Left colon (tissue), 2 donors: ENCODE results near the gene GNAI3. TPM values are rescaled to one million over a fixed set of nuclear protein-coding genes. Genes with fewer than 3 reads are reported as not detected.

Source experiments
- ATAC-seq: fragments of 200-7000 bp; cut with Tn5 transposase; one replicate; pipeline ENCODE4 v1.9.1; 2020; ENCODE audit warnings: mild to moderate bottlenecking, moderate library complexity
- DNase-seq, 2 donors: peaks; one replicate each; pipeline ENCODE4 v3.0.0-alpha.2; 2020
- intact Hi-C, 2 donors: fragments of 100-400 bp; cut with DNase I in 1 of 2; cut with micrococcal nuclease in 1 of 2; formaldehyde crosslinking; loops; one replicate each; pipeline versions ENCODE4 v1.11.2 to v1.14.0; 2022; cut with DNase I, micrococcal nuclease
- total RNA-seq, 2 donors: library from RNA; stranded (reverse); fragmentation: NEBNext Ultra II Directional; extraction: Animal tissue kit (Norgen Biotek cat#: 25700); gene quantifications; one replicate each; pipeline ENCODE4 v1.2.1, GENCODE V29; 2021
- donor health status: DM: no; HTN: no; CAD: no.
- donor health status: DM: yes; HTN: yes; CAD: no.

GNAI3 gene
- total RNA-seq, 2 donors from 2014 or later: 7.0 to 7.7 TPM

DNA sequence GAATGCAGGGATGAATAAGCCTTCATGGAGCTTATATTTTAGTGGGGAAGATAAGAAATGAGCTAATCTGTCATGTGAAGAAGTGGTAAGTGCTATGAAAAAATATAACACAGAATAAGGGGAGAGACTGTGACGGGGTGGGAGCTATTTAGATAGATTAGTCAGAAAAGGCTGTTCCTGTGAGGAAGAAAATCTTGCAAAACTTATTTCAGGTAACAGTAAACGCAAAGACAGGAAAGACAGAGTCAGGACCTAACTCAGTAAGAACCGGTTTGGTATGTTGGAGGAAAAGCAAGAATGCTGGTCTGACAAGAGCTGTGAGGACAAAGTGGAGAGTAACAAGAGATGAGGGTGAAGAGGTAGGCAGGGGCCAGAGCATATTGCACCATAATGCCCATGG is 22.0 kb downstream of the GNAI3 start:
- no peak for DNase-seq
- intact Hi-C loops: no loop called here

DNA sequence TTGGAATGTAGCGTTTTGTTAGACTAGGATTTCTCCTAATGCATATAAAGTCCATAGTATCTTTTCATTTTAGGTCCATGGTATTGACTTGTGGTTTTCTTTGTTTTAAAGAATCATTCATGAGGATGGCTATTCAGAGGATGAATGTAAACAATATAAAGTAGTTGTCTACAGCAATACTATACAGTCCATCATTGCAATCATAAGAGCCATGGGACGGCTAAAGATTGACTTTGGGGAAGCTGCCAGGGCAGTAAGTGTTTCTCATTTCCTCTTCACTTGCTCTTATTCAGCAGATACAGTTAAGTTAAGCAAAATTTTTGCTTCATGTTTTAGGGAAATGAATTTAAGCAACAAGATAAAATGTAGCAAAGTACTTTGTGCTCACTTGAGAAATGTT is 25.4 kb downstream of the GNAI3 start:
- intact Hi-C loops: no loop called here
- DNase-seq (no peak), ATAC-seq (peak; percentile 68)

More for the DNA sequence above, 22.0 kb downstream of the GNAI3 start:
- peak; percentile 40 for ATAC-seq

DNA sequence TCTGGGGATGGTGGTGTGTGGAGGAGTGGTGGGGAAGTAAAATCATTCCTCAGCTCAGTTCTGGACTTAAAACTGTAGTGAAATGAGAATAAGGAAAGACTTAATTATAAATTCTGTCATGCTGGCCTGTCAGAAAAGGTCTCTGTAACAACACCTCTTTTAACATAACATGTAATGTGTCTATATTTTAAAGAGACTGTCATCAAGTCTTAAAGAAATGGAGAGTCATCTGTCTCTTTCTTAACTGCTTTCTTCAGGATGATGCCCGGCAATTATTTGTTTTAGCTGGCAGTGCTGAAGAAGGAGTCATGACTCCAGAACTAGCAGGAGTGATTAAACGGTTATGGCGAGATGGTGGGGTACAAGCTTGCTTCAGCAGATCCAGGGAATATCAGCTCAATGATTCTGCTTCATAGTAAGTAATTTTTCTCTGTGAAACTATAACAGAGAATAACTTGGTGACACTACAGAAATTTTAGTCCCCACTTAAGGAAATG is 30.6 kb downstream of the GNAI3 start:
- DNase-seq (no peak), ATAC-seq (no peak)
- intact Hi-C loops: no loop called here

DNA sequence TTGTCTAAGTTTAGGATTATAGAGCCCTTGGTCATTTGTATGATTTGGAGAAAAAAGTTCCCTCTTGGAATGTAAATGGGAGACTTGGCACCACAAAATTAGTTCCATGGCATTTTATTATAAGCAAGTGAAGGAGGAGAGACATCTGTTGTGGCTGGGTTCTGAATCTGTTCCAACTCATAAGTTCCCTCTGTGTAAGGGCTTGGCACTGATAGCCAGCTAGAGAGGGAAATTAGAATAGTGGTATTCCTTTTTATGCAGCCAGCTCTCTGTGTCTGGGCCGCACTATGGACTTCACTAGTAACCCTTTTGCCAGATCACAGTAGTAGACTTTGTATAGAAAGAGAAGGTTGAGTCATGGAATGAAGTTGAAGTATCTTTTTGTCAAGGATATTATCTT is 31.1 kb downstream of the GNAI3 start:
- intact Hi-C loops: no loop called here
- DNase-seq (no peak), ATAC-seq (no peak)

DNA sequence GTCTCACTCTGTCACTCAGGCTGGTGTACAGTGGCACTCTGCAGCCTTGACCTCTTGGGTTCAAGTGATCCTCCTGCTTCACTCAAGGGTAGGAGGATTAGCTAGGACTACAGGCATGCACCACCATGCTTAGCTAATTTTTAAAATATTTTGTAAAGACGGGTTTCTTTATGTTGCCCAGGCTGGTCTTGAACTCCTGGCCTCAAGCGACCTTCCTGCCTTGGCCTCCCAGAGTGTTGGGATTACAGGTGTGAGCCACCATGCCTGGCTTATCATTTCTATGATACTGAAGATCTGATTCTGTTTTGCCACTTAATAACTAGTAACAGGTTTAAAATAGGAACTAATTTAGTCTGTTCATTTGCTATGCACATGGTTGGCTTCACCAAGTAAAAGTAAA is 33.6 kb downstream of the GNAI3 start:
- ATAC-seq (no peak), DNase-seq (no peak)
- intact Hi-C loops: no loop called here

DNA sequence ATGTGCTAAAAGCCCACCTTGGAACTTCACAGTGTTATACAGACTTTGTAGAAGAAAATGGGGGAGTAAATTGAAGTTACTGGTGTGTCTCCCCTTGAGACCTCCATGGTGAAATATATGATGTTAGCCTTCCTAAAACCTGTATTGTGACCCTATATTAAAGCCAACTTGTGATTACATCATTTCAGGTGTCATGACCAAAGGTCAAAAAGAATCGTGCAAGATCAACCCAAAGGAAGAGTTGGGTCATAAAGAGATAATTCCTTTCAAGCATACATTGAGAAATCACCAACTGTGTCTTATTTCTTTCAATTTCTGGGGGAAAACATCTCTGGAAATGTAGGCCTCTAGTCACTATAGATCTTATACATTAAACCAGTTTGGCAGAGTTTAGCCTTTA is 36.4 kb downstream of the GNAI3 start:
- DNase-seq (no peak), ATAC-seq (no peak)
- intact Hi-C loops: no loop called here

DNA sequence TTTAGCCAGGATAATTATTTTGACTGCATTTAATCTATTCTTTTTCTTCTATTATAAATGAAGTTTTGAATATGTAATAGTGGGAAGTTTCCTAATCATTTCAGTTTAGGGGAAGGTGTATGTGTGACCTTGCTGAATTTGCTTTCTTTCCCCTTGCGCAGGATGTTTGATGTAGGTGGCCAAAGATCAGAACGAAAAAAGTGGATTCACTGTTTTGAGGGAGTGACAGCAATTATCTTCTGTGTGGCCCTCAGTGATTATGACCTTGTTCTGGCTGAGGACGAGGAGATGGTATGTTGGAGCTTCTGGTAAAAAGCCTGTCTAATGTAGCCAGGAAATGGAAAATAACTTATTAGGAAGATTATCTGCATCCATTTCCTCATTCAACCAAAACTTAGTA is 37.6 kb downstream of the GNAI3 start:
- DNase-seq (no peak), ATAC-seq (no peak)
- intact Hi-C loops: no loop called here

DNA sequence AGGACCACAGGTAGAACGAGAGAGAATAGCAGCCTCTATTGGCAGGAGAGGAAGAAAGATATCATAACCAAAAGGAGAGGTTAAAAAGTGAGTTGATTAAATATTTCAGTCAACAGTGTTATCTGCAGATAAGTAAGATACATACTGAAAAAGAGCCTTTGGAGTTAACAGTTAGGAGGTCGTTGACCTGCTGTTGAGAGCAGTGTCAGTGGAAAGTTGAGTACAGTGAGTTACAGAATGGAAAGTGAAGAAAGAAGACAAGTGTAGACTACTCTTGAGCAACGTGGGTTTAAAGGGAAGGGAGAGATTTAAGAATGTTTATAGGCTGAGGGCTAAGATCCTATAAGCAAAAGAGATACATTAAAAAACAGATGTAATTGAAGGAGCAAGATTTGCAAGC is 40.8 kb downstream of the GNAI3 start:
- DNase-seq (no peak), ATAC-seq (no peak)
- intact Hi-C loops: no loop called here

DNA sequence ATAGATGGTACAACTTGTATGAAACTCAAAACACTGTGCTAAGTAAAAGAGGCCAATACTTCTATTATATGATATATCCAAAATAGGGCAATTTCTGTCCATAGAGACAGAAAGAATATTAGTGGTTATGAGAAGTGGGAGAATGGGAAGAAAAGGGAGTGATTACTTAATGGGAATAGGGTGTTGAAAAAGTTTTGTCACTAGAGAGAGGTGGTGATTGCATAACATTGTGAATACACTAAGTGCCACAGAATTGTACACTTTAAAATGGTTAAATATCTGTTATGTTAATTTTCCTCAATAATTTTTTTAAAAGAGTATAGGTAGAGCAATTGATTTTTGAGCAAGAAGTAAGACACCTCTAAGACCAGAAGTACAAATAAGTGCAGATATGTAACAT is 41.3 kb downstream of the GNAI3 start:
- ATAC-seq (no peak), DNase-seq (no peak)
- intact Hi-C loops: no loop called here

DNA sequence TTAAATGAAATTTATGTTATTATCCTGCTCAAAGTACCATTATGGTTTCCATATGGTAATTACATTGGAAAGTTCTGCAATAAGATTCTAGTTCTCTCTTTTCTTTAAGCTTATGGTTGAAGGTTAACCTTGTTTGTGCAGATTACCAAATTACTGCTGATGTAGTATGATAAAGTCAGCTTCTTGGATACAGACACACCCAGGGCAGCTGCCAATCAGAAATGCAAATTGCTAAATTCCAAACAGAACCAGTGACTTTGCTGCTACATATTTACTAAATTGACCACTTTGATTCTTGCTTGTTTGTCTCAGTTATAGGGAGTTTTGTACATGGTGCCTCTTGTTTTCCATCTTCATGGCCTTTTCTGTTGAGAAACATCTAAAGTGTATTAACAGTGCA is 44.5 kb downstream of the GNAI3 start:
- intact Hi-C loops: no loop called here
- ATAC-seq (no peak), DNase-seq (no peak)

DNA sequence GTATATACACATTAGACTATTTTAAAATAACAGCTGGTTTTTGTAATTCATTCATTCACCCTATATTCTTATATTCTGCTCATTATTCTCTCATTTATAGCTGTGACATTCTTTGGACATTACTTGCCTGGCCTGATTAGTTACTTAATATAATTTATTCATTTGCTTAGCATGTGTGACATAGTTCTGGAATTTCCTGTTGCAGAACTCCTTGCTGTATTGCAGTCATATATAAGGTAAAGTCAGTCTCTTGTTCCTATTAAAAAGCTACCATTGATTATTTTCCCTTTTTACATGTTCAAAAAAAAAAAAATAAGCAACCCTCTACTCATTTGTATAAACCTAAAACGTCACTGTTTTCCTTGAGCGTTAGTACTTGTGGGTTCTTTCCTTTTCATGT is 47.1 kb downstream of the GNAI3 start:
- intact Hi-C loops: no loop called here
- no peak for ATAC-seq
- no peak for DNase-seq

DNA sequence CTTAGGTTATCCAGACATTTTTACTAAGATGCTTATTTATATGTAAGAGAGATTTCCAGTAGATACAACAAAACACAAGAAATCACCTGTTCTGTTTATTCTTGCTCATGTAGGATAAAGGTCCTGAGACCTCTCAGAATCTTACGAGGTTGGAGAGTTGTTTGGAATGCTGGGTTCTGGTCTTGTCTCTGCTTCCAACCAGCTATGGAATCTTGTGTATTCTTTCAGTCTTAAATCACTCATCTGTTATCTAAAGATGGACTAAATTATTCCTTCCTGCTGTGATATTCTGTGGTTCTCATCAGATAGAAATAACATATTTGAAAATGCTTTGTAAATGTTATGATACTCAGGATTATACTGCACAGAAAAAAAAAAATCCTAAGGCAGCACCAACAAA is 49.7 kb downstream of the GNAI3 start:
- DNase-seq (no peak), ATAC-seq (no peak)
- intact Hi-C loops: no loop called here

DNA sequence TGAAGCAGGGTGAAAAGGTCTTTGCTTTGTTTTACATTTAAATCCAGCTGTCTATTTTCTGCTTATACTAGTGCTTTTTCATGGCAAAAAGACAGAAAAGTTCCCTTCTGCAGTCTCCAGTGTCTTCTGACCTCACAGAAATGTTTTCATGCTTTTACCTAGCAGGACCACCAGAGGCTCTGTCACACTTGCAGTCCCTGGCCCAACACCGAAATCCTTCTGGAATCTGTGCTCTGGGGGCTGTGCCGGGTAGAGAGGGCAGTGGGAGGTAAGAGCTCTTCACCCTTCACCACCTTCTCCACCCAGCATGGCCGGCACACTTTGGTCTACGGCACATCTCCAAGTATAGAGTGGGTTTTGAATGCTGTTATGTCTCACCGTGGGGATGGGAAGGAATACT is 50.2 kb downstream of the GNAI3 start:
- DNase-seq: no peak
- intact Hi-C loops: no loop called here
- no peak for ATAC-seq

DNA sequence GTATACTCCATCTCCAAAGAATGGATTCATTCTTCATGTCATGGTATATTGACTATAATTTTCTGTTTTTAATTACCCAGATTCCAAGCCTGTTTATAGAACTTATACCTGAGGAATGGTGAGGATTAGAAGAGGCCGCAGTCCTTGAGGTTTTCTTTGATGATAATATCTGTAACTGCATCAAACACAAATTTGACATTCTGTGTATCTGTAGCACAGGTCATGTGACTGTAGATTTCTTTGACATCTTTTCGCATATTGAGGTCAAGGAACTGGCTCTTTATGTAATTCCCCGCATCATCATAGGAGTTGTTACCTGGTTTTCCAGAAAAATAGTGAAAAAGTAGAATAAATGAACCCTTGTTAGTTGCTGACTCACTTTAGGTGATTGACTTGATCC is 54.8 kb downstream of the GNAI3 start:
- DNase-seq: no peak
- intact Hi-C loops: no loop called here
- no peak for ATAC-seq

DNA sequence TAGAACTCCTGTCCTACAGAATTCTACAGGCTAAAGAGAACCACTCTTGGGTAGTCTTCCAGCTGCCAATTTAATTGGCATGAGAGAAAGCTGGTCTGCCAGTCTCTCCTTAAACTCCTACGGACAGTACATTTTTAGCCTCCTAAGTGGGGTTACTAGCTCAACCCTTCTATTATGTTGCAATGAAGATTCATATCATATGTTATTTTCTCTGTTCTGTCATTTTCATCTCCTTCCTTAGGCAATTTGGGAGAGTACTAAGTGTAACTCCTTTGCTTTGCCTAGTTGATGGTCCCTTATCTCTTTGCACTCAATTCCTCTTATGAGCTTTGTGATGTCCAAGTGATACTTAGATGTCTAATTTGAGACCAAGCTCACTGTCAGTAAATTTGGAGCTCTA is 57.0 kb downstream of the GNAI3 start:
- no peak for DNase-seq
- no peak for ATAC-seq
- intact Hi-C loops: no loop called here

DNA sequence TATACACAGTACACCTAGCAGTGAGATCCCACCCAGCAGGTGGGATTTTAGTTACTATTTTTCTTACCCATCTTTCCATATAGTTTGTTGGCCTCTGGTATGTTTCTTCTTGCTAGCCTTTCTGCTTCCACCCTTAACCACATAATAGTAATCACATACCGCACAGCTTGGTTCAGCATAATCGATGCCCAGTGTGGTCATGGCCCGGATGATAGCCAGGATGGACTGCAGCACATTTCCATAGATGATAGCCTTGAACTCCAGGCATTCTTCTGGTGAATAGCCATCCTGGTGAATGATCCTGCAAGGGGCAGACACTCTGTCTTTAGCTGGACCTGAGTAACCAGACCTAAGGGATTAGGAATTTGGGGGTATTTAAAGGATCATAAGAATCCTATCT is 61.5 kb downstream of the GNAI3 start:
- no peak for DNase-seq
- ATAC-seq: no peak
- intact Hi-C loops: no loop called here

DNA sequence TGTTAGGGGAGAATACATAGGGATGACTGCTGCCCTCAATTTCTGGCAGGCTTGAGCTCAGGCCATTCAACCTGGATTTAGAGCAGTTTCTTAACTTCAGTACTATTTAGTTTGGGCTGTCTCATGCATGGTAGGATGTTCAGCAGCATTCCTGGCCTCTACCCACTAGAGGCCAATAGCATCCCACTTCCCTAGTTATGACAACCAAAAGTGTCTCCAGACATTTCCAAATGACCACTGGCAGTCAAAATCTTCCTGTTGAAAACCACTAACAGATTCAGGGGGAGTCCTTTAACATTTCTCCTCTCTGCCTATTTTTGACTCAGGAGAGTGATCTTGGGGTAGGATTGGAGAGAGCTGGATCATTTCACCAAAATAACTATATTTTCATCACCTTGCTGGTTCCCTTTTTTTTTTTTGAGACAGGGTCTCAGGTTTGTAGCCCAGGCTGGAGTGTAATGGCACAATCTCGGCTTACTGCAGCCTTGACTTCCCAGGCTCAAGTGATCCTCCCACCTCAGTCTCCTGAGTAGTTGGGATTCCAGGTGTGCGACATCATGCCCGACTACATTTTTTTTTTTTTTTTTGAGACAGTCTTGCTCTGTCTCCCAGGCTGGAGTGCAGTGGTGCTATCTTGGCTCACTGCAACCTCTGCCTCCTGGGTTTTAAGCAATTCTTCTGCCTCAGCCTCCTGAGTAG is 62.3 kb downstream of the GNAI3 start:
- no peak for ATAC-seq
- no peak for DNase-seq
- intact Hi-C loops: no loop called here

DNA sequence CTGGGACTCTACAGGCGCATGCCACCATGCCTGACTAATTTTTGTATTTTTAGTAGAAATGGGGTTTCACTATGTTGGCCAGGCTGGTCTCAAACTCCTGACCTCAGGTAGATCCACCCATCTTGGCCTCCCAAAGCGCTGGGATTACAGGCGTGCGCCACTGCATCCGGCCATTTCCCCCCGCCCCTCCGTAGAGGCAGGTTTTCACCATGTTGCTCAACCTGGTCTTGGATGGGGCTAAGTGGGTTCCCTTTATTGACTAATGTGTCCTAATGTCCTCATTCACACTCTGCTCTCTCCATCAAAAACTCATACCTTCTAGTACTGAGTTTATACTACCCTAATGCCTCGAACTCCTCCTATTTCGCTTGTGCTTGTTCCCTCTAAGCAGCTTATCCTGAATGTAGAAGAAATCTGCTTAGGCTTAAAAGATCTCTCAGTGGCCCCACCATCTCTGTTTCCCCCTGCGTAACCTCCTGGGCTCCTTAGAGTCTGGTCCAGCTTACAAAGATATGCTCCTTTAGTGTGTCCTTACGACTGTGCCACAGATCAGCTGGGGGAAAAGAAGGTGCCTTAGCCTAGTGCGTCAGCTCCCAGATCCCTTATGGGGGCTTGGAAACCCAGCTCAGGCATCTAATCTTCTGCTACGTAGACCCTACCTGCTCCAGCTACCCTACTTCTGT is 63.0 kb downstream of the GNAI3 start:
- ATAC-seq (no peak), DNase-seq (no peak)
- intact Hi-C loops: no loop called here

DNA sequence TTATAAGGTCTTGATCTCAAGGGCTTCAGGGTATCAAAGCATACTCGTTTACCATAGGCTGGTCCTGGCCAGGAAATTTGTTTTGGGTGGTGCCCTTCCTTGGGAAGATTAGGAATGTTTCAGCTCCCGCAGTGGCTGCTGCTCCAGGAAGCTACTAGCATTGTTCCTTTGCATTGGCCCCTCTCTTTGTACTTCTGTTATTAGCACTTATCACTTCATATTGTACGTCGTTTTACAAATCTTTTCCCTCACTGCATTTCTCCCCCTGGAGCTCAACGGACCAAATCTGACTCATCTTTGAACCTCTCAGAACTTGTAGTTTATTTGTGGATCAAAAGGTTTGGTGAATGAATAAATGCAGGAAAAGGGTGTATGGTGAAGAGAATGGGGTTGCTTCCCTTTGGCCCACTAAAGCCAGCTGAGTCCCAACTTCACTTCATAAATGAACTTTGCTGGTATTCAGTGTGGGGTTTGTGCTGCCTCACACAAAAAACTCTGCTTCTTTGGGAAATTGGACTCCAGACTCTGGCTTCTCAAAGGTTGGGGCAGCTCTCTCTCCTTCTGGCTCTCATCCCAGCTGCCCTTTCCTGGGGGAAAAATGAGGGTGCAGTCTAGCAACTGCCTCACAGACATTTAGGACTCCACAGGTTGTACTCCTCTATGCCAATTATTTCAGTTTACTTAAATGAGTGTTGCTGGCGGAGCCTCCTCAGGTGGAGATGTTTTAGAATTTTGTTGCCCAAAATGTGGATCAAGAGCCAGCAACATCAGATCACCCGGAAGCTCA is 65.1 kb downstream of the GNAI3 start:
- intact Hi-C loops: no loop called here
- ATAC-seq (no peak), DNase-seq (no peak)

DNA sequence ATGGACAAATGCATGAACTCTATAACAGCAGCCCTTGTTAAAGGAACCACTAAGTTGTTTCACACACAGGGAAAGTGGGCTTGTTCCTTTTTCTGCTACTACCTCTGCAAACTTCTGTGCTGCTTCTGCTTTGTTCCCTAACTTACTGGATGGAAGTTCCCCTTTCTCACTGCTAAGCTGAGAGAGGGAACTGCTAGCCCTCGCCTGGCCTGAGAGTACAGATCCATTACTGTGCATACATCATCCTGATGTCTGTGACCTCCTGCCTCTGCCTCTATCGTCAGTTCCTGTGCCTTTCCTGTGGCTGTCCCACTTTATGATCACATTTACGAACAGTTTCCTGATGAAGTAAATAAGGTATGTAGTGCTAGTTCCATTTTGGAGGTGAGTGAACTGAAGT is 67.5 kb downstream of the GNAI3 start:
- DNase-seq: no peak
- intact Hi-C loops: no loop called here
- no peak for ATAC-seq
